HG03103 (cell line): ENCODE data around the gene MPP3.

Experiments
- ATAC-seq: cut with Tn5 transposase; IDR thresholded peaks from one replicate; pipeline ENCODE4 v1.9.1; 2021; ENCODE audit warnings: low read depth; ENCODE audit not compliant: unreplicated experiment

The MPP3 gene

DNA sequence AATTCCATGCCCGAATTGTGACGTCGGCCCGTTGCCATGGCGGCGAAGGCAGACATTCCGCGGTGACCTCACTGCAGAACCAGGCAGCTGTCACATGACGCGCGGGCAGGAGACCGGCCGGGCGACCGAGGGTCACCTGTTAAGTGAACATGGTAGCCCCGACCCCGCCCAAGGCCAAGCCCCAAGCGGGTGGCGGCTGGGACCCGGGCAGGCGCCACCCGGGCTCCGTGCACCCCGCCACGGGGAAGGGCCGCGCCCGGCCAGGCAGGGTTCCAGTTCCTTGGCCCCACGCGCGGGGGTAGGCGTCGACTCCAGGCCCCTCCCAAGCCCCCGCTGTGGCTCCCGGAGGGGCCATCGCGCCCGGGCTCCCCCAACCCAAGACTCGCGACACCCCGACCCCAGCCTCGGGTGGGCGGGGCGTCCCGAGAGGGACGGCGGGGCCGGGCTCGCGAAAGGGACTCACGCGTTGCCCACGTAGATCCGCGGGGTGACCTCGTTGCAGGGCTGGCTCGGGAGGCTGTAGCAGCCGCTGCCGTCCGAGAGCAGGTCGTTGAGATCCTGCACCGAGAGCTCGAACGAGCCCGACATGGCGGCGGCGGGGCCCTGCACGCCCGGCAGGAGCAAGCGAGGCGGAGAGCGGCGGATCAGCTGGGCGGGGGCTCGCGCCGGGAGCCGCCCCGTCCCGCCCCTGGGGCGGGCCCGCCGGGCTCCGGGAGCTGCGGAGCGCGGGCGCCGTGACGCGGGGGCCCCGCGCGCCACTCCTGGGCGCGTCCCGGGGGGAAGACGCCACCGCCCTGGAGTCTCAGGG lies 54.4 kb downstream of the MPP3 start, which contains the start of gene DUSP3:
TSS of gene DUSP3 (minus strand) at position 641 of the 808 bp plus-strand sequence. CDS start at position 588, 53 bp downstream.
- ATAC-seq: peak; percentile 55

DNA sequence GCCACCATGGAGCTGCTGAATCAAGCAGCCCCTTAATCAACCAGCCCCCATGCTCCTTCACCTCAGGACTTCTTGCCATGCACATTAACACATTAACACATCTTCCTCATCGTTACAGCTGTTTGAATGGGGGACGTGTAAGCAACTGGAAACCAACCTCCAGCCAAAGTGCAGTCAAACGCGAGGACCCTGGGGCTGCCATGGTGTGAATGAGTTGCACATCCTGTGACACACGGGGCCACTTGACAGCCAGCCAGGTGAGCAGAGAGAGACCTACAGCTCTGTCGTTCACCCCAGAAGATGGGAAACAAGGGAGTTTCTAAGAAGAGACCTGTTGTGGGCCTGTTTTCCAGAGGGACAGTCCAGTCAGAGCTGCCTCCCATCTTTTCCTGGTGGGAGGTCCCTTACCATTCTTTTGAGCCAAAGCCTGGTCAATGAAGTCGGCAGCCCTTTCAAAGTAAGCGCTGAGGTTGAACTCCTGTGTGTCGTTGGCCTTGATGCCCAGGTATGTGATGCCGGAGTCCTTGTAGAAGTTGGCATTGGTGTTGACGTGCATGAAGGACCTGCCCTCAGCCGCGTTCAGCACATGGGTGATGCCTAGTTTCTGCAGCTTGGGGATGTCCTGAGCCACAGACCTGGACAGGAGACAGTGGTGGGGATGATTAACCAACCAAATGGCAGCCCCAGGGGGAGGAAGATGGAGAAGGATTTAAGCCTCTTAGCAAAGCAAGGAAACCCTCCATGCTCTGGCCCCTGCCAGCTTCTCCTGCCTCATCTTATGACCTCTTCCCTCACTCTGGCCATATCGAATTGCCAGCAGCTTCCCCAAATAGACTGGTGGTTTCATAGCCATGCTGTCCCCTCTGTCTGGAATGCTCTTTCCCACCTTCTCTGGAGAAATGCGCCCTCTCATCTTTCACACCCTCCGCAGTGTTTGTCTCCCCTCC lies 58.4 kb downstream of the MPP3 start:
- ATAC-seq: no peak

DNA sequence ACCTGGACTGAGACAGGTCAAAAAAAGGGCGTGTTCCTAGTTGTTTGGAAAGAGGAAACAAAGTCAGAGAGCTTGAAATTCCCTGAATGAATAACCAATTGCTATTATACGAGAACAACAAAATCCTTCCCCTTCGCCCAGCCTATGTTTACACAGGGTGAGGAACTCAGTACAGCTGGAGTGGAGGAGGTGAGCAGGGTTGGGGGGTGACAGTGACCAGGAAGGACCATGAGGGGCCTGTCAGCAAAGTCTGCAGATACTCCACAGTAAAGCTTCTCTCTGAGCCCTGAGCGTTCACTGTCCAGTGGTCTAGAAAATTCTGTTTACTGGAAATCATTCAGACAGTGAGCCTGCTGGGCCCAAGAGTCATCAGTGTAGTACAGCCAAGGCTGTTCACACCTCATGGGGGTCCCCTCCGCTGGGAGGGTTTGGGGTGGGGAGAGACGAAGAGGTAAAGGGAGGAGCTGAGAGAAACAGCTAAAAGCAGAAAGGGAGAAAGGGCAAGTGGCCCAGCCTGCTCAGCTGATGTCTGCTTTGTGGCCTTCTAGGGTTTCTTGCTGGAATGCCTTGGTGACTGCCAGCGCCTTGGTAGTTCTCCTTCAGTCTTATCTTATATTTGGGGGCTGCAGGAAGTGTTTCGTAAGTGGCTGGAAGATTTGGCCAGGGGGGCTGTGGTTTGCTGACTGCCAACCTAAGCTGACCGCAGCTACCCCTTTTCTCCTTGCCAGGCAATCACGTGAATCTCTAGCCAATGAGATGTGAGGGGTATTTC lies 59.9 kb downstream of the MPP3 start:
- ATAC-seq: no peak

DNA sequence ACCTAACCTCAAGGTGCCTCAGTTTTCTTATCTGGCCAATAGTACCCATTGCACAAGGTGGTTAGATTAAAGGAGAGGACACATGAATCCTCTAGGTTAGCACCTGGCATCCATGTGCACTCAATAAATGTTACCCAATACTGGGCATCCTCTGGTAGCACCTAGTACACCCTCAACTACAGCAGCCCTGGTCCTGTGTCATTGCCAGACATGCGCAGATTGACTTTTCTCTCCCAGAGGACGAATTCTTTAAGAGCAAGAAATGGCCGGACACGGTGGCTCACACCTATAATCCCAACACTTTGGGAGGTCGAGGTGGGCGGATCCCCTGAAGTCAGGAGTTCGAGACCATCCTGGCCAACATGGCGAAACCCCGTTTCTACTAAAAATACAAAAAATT lies 61.5 kb downstream of the MPP3 start:
- ATAC-seq: no peak

DNA sequence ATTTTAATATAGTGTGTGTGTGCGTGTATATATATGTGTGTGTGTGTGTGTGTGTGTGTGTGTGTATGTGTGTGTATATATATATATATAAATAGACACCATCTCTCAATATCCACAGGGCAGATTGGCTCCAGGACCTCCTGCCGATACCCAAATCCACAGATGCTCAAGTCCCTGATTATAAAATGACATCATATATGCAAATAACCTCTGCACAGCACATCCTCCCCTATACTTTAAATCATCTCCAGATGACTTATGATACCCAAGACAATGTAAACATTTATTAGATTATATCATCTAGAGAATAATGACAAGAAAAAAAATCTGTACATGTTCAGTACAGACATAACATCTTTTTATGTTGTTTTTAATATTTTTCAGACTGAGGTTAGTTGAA lies 62.0 kb downstream of the MPP3 start:
- ATAC-seq: no peak

DNA sequence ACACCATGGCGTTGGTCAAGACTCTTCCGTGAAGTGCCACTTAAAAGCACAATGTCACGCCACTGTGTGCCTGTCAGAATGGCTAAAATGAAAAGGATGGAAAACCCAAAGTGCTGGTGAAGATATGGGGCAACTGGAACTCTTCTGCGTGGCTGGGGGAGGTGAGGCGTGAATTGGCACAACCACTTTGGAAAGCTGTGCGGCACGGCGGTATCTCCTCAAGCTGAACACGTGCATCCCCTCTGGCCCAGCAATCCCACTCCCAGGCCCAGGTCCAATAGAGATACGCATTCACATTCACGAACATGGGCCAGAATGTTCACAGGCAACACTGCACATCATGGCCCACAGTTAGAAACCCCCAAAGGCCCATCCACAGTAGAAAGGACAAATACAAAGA lies 63.1 kb downstream of the MPP3 start:
- ATAC-seq: no peak

DNA sequence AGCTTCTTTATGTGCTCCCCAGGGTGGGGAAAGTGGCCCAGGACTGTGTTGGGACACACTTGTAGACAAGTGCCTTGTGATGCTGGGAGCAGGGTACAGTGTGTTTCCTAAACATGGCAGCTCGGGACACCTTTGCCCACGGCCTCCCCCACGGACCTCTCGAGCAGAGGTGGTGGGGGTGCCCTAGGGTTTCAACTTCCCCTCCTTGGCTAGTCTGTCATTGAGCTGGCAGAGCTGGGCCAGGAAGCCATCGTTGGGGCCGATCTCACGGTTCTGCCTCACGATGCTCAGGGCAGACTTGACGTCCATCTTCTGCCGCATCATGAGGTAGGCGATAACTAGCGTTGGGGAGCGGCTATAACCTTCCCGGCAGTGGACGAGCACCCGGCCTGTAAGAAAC lies 63.5 kb downstream of the MPP3 start:
- ATAC-seq: no peak

DNA sequence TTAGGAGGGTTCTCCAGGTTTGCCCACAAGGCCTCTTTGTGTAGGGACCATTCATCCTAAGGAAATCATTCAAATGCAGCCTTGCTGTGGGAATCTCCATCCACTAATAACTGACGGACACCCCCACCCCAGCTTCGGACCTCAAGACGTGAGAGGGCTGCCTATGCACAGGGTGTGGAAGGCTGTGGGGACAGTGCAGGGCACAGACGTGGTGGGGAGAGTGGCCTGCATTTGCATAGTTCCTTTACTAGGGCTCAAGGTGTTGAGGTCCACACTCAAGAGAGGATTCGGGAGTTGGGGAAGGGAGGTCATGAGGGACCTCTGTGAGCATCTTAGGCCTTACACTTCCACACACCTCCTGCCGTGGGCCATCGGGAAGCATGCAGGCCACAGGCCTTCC lies 64.0 kb downstream of the MPP3 start:
- no peak for ATAC-seq

DNA sequence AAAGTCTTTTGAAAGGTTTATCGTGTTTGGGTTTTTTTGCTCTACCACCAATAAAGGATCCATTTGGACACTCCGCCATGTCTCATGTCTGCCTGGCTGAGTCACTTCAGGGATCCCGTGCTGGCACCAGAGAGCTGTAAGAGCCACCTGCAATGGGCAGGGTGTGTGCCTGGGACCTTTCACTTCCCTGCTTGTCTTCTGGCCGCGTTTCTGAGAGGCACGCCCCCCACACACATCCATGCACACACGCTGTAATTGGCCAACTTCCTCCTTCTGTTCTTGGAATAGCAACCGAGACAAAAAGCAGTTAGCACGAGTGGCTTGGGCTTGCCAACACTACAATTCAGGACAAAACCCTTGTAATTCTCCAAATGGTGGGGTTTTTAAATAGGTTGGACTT lies 64.6 kb downstream of the MPP3 start:
- no peak for ATAC-seq

DNA sequence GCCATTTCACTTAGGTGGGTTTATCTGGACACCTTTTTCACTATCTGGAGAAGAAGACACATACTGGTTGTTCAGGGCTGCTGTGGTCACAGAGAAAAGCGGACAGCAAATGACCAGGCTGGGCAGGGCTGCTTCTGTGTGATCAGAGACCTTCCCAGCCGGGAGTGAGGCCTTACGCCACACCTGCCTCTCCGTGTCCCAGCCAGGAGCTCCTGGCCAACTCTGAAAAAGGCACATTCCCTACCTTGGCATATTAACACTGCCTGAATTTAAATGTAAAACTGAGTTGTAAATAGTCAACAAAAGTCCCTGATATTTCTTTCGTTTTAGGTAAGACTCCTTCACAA lies 65.3 kb downstream of the MPP3 start:
- no peak for ATAC-seq

DNA sequence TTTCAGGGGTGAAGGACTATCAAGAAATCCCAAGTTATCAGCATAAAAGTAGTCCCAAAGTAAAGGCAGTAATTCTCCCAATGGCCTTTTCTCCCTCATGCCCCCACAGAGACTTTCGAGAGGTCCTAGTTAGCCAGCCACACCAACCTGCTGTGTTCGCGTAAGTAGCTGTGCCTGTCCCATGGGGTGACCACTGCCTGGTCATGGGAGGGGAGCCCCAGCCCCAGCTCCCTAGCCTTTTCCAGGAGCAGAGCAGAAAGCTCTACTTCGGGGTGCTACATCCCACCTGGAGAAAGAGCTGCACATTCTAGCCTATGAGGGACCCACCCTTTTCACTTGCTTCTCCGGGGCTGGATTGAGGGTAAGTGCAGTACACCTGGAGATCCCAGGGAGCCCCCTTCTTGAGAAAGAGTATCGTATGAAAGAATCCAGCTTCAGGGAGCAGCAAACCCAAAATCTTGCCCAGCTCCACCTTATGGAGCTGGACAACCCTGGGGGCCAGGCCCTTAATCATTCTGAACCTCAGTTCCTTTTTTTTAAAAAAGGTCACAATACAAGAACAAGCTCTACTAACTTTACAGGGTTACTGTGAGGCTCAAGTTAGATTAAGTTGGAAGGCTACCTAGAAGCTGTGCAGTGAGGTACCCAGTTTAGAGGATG lies 65.8 kb downstream of the MPP3 start:
- no peak for ATAC-seq

DNA sequence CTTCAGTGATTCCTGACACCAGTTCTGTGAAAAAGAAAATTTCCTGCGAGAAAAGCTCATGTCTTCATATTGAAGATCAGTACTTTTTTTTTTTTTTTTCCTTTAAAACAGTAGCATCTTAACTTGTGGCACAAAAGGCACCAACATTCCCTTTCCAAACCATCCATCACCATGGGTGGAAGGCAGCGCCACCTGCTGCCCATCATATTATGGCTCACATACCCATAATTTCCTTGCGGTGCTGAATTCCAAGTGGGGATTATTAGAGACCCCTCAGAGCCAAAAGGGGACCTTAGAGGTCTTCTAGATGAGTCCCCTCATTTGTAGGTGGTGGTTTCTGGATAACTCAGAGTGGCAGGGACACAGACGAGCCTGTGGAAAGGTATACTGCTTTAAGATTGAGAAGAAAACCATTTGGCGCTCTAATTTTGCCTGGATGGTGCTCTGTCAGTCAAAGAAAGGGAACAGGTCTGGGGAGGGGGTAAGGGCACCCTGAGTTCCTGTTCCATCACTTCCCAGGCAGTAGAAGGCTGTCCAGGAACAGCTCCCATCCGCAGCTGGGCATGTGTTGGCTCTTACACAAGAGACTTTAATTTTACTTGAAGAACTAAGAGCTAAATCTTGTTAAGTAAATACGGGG lies 66.4 kb downstream of the MPP3 start:
- ATAC-seq: no peak

DNA sequence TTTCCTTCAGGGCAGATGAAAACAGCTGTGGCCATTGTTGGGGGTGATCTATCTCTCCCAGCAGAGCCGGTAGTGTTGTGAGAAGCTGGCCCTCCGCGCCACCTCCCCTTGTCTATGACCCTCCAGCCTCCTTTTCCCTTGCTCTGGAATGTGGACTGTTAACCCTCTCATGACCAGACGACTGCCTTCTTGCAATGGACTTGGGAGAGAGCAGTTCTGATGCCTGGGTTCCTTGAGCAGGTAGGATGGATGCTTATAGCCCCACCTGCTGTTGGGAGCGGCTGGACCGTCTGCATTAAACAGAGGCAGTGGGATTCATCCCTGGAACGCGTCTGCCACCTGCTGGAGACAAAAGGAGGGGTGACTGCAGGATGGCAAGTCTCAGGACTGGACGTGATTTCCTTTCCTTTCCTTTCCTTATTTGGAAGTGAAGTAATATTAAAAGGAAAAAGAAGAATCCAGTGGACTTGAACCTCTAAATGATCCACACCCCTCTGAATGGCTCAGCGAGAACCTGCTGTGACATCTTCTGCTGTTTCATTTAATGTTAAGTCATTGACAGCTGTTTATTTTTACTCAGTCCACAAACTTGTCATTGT lies 72.6 kb downstream of the MPP3 start:
- ATAC-seq: no peak

DNA sequence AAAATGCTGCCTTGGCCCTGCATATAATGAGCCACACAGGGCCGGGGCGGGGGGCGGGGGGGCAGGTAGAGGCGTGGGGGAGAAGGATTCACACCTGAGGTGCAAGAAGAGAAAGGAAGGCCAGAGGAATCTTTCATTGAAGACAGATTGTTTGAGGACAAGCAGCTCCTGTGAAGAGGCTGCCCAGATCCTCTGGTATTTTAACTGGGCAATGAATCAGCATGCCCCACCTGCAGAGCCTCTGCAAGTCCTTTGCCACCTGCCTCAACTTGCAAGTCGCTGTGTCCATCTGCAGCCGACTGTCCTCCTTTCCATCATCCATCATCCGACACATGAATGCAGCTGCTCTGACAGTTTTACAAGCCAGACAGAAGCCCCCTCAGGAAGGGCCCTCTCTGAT lies 73.1 kb downstream of the MPP3 start:
- no peak for ATAC-seq

DNA sequence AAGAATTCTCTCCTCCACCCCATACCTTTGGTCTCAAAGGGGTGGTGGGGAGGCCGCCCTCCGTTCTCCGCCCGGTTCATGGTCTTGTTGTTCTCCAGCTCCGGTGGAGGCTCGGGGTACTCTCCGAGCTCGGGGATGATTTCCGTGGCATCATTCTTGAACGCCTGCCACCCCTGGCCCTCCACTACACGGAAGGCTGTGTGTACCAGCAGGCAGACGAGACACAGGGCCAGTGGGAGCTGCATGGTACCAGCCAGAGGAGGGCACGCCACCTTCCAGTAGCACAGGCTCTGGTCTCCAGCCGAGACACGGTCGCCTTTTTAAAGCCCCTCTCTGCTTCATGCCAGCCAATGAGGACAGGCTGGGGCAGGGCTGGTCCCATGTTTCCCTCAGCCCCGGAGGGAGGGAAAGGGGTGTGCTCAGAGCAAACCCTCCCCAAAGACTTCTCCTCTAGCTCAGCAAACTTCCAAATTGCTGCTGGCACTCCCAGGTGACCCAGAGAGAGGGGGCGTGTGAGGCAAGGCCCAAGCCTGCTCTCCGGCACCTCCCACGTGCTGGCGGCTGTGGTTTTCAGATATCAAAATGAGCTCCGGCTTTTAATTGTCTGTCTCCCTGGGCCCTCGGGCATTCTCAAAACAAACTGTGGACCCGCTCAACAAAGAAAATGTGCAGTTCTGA lies 74.3 kb downstream of the MPP3 start, which contains the start of gene SOST:
TSS of gene SOST (minus strand) at position 295 of the 678 bp plus-strand sequence. CDS start at position 245, 50 bp downstream.
- no peak for ATAC-seq

DNA sequence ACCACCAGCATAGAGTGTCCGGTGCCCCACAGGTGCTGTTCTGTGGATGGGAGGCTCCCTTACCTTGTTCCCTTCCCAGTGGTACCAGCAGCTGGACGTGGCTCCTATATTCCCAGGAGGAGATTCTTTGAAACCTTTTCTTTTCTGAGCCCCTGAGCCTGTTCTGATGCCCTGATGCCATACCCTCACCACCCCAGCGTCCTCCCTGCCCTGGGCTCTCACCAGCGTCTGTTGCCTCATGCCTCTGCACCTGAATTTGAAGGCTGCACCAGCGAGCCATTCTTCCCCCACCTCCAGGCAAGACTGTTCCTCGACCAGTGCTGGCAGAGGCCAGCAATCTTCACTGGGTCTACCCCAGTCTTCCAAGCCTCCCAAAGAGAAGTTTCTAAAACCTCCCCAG lies 74.9 kb downstream of the MPP3 start:
- ATAC-seq: no peak

DNA sequence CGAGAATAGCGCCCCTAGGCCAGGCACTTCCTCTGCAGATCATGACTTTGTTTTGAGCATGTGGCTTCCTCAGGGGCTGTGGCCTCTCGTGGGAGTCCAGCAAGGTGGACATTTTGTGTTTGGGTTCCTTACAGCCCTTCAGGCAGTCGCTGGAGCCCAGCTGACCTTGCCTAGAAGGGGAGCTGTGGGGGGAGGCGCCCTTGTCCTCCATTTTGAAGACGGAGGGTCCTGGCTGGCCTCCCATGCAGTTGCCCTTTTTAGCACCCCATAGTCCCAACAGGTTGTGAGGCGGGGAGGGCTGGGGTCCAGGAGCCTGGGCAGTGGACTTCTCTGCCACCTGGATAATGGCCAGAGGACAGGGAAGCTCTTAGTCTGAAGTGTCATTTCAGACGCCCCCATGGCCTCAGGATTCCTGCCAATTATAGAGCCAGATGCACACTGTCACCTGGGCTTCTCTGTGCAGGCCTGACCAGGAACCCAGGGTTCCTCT lies 75.7 kb downstream of the MPP3 start:
- ATAC-seq: no peak

DNA sequence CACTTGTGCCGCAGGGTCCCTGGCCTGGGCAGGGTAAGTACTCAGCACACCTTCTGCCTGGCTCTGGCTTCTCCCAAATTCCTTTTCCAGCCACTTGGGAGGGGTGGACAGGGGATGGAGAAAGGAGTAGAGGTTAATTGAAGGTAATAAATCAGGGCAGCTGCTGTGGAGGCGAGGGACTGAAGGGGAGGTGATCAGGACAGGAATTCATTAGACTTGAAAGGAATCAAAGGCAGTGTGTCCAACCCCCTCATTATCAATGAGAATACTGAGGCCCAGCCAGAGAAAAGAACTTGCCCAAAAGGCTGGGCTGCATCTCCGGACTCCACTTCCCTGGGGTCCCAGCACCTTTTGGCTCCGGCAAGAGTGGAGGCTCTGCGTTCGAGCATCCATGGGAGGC lies 76.7 kb downstream of the MPP3 start:
- no peak for ATAC-seq

DNA sequence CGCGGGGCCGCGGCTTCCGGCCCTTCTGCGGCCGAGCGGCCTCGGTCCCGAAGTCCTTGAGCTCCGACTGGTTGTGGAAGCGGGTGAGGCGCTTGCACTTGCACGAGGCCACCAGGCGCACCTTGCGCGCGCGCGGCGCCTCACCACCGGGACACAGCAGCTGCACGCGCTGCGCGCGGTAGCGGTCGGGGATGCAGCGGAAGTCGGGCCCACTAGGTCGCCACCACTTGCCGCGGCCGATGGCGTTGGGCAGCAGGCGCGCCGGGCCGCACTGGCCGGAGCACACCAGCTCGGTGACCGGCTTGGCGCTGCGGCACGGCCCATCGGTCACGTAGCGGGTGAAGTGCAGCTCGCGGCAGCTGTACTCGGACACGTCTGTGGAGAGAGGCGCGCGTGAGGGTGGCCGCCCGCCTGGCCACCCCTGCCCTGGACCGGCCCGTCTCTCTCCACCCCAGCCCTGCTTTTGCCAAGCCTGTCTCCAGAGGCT lies 77.5 kb downstream of the MPP3 start:
- no peak for ATAC-seq
